Smooth muscle cell (in vitro differentiated cells): ENCODE results near the gene IL12RB2. TPM values are rescaled to one million over a fixed set of nuclear protein-coding genes. Genes with fewer than 3 reads are reported as not detected.

Source experiments
- DNase-seq: peaks from one replicate; lab custom pipeline; 2025; ENCODE audit not compliant: unreplicated experiment; lab: John Stamatoyannopoulos, UW
- H2AFZ ChIP-seq: fragments of 200-600 bp; sonication (generic); 2 replicates; pipeline ENCODE4 v1.6.0; 2016; ENCODE audit warnings: antibody characterized with exemption, low read depth, mild to moderate bottlenecking
- H3F3A ChIP-seq: fragments of 200-600 bp; sonication (generic); 2 replicates; pipeline ENCODE4 v1.6.0; 2017; ENCODE audit warnings: antibody characterized with exemption, low read depth
- H3K27ac ChIP-seq: fragments of 200-600 bp; sonication (generic); 2 replicates; pipeline ENCODE4 v1.5.1; 2016; ENCODE audit warnings: low read depth, mild to moderate bottlenecking
- H3K27me3 ChIP-seq: fragments of 200-600 bp; sonication (generic); 2 replicates; pipeline ENCODE4 v1.6.1; 2016; ENCODE audit warnings: low read depth, mild to moderate bottlenecking
- H3K36me3 ChIP-seq: fragments of 200-600 bp; sonication (generic); 2 replicates; pipeline ENCODE4 v1.5.1; 2016; ENCODE audit warnings: low read depth
- H3K4me1 ChIP-seq: fragments of 200-600 bp; sonication (generic); 2 replicates; pipeline ENCODE4 v1.5.1; 2016; ENCODE audit warnings: low read depth
- H3K4me2 ChIP-seq: fragments of 200-600 bp; sonication (generic); 2 replicates; pipeline ENCODE4 v1.6.0; 2016; ENCODE audit warnings: mild to moderate bottlenecking
- H3K4me3 ChIP-seq: fragments of 200-600 bp; sonication (generic); 2 replicates; pipeline ENCODE4 v1.5.1; 2016; ENCODE audit warnings: mild to moderate bottlenecking
- H3K79me2 ChIP-seq: fragments of 200-600 bp; sonication (generic); 2 replicates; pipeline ENCODE4 v1.6.0; 2016; ENCODE audit warnings: low read depth, mild to moderate bottlenecking
- H3K9ac ChIP-seq: fragments of 200-600 bp; sonication (generic); 2 replicates; pipeline ENCODE4 v1.6.0; 2016; ENCODE audit warnings: low read depth
- H3K9me3 ChIP-seq: fragments of 200-600 bp; sonication (generic); replicated peaks from 2 replicates; pipeline ENCODE4 v1.5.1; 2016; ENCODE audit warnings: low read depth
- H4K20me1 ChIP-seq: fragments of 200-600 bp; sonication (generic); 2 replicates; pipeline ENCODE4 v1.6.0; 2016; ENCODE audit warnings: low read depth
- CTCF ChIP-seq: fragments of 200-600 bp; sonication (generic); IDR thresholded peaks from 2 replicates; pipeline ENCODE4 v1.5.1; 2017; ENCODE audit warnings: borderline replicate concordance, mild to moderate bottlenecking, antibody characterized with exemption; ENCODE audit not compliant: insufficient read depth, poor library complexity, severe bottlenecking
- WGBS: methylation state at CpG from one replicate; pipeline ENCODE4 v1.1.7; 2016; ENCODE audit warnings: low lambda C conversion rate; 5-methylcytosine and 5-hydroxymethylcytosine counted together
- polyA plus RNA-seq: library from polyadenylated mRNA; unstranded; fragments of >200 nt; fragmentation: Nextera tagmentation; extraction: Ambion mirVana; gene quantifications from 2 replicates; pipeline ENCODE4 v1.2.1, GENCODE V29; 2016
- total RNA-seq: library from RNA; depleted of rRNA; stranded (reverse); fragments of >200 nt; gene quantifications from 2 replicates; pipeline ENCODE4 v1.2.3, GENCODE V29; 2014

The IL12RB2 gene
- total and polyA plus RNA-seq, 2 experiments from 2014 or later: not detected

- DNase-seq: no peak
- Histone ChIP-seq H2AFZ (no peak overlapping the region), H3K27ac (no peak overlapping the region), H3K4me1 (no peaks in the 10 kb centered on the region), H3K9ac (no peak overlapping the region), H3K4me3 (no peak overlapping the region), H3K36me3 (no peaks in the 10 kb centered on the region), H3K79me2 (no peaks in the 10 kb centered on the region), H3K4me2 (no peak overlapping the region), H3K27me3 (peaks cover 25% of the 10 kb centered on the region), H4K20me1 (no peaks in the 10 kb centered on the region), H3K9me3 (no peaks in the 10 kb centered on the region), H3F3A (no peaks in the 10 kb centered on the region)
- 98% methylated on average over 7 of the region's 7 CpGs for WGBS
- no peak for TF ChIP-seq CTCF
Observed at GRCh38 chr1:67299296-67299695, 8.4 kb upstream of the IL12RB2 start.

GRCh38 chr1:67300561-67300960 lies 7.1 kb upstream of the IL12RB2 start:
- no peak overlapping the region for H3K27ac ChIP-seq
- H3K9ac ChIP-seq: no peak overlapping the region
- H3K9me3 ChIP-seq: no peaks in the 10 kb centered on the region
- no peaks in the 10 kb centered on the region for H3F3A ChIP-seq
- H4K20me1 ChIP-seq: no peaks in the 10 kb centered on the region
- H2AFZ ChIP-seq: no peak overlapping the region
- TF ChIP-seq CTCF: no peak
- H3K4me1 ChIP-seq: no peaks in the 10 kb centered on the region
- H3K79me2 ChIP-seq: no peaks in the 10 kb centered on the region
- no peak overlapping the region for H3K4me3 ChIP-seq
- DNase-seq: no peak
- H3K36me3 ChIP-seq: no peaks in the 10 kb centered on the region
- 46% methylated on average over 2 of the region's 2 CpGs for WGBS
- peaks cover 24% of the 10 kb centered on the region for H3K27me3 ChIP-seq
- peak overlapping the region; percentile 58 for H3K4me2 ChIP-seq

- DNase-seq: no peak
- Histone ChIP-seq H3K9ac (no peak overlapping the region), H3K4me2 (no peak overlapping the region), H2AFZ (no peak overlapping the region), H3K27ac (no peak overlapping the region), H3K4me1 (peaks cover 10% of the 10 kb centered on the region), H3K36me3 (no peaks in the 10 kb centered on the region), H3K9me3 (no peaks in the 10 kb centered on the region), H3K4me3 (no peak overlapping the region), H3K27me3 (peaks cover 57% of the 10 kb centered on the region), H3F3A (no peaks in the 10 kb centered on the region), H4K20me1 (no peaks in the 10 kb centered on the region), H3K79me2 (no peaks in the 10 kb centered on the region)
- no peak for TF ChIP-seq CTCF
- 84% methylated on average over 3 of the region's 3 CpGs for WGBS
Observed at GRCh38 chr1:67304023-67304422, 3.6 kb upstream of the IL12RB2 start.

- 94% methylated on average over 7 of the region's 7 CpGs for WGBS
- no peak for TF ChIP-seq CTCF
- H3K4me1 ChIP-seq: peaks cover 10% of the 10 kb centered on the region
Observed at GRCh38 chr1:67306547-67306946, 1.1 kb upstream of the IL12RB2 start.

More at GRCh38 chr1:67306547-67306946, 1.1 kb upstream of the IL12RB2 start:
- Histone ChIP-seq H3K79me2 (no peaks in the 10 kb centered on the region), H3F3A (no peaks in the 10 kb centered on the region), H3K9me3 (no peaks in the 10 kb centered on the region), H3K9ac (no peak overlapping the region), H3K4me2 (no peak overlapping the region), H3K36me3 (no peaks in the 10 kb centered on the region), H3K27ac (no peak overlapping the region), H4K20me1 (no peaks in the 10 kb centered on the region), H2AFZ (no peak overlapping the region), H3K4me3 (peak overlapping the region; percentile 57), H3K27me3 (peaks cover 65% of the 10 kb centered on the region)
- DNase-seq: no peak
